Fibroblast of lung (primary cell): ENCODE data around the gene SNAP91.

Experiments used
- EZH2 ChIP-seq: IDR thresholded peaks from 2 replicates; pipeline ENCODE4 v1.5.1; 2012; ENCODE audit warnings: low read length, control low read depth, mild to moderate bottlenecking; ENCODE audit errors: missing control alignments
- TF ChIP-seq, protein P1 (sequence below), 2 donors: IDR thresholded peaks in 1 of 2; conservative IDR thresholded peaks in 1 of 2; 1 replicate in 1 of 2; 2 replicates in 1 of 2; pipeline ENCODE4 v1.5.1; 2011 to 2012; ENCODE audit warnings: low read length in 2 of 2, control low read depth in 1 of 2, inconsistent platforms in 1 of 2, low read depth in 1 of 2, mild to moderate bottlenecking in 1 of 2

DNA sequence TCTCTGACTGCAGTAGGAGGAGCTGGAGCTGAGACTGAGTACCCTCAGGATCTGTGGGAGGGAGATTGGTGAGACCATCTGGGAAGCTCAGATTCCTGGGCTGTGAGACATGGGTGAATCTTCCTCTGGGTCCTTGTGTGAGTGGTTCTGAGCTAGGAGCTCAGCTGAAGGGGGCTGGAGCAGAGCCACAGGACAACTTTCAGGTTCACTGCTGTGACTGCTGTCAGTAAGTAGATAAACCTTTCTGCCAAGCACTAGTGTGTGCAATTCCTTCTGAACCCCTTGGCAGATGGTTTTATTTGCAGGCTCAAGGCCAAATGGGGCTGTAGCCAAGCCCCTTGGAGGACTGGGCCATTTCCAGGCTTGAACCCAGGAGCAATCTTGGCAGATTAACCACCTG is 49.6 kb upstream of the SNAP91 start:
- TF ChIP-seq, protein P1, sequence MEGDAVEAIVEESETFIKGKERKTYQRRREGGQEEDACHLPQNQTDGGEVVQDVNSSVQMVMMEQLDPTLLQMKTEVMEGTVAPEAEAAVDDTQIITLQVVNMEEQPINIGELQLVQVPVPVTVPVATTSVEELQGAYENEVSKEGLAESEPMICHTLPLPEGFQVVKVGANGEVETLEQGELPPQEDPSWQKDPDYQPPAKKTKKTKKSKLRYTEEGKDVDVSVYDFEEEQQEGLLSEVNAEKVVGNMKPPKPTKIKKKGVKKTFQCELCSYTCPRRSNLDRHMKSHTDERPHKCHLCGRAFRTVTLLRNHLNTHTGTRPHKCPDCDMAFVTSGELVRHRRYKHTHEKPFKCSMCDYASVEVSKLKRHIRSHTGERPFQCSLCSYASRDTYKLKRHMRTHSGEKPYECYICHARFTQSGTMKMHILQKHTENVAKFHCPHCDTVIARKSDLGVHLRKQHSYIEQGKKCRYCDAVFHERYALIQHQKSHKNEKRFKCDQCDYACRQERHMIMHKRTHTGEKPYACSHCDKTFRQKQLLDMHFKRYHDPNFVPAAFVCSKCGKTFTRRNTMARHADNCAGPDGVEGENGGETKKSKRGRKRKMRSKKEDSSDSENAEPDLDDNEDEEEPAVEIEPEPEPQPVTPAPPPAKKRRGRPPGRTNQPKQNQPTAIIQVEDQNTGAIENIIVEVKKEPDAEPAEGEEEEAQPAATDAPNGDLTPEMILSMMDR (conservative IDR thresholded peaks at IDR 0.05 in 1 of 2, IDR thresholded peaks at IDR 0.05 in 1 of 2; ENCODE audit: low read depth in 1 of 2, low read length in 2 of 2), result no peak
- no peak for TF ChIP-seq EZH2
